ENCODE data around the gene UTP25.

- TF ChIP-seq EZH2phosphoT487 (IDR thresholded peaks at IDR 0.05; ENCODE audit: unreplicated experiment) (no peak), CTCF (conservative IDR thresholded peaks at IDR 0.05; ENCODE audit: low read depth in 2 of 2) (no peak), REST (IDR thresholded peaks at IDR 0.05; ENCODE audit: unreplicated experiment) (no peak), EZH2 (IDR thresholded peaks at IDR 0.05; ENCODE audit: low read depth, unreplicated experiment) (no peak), POLR2AphosphoS5 (IDR thresholded peaks at IDR 0.05; ENCODE audit: low read depth) (no peak), CREB1 (CRISPR knock-in tag; IDR thresholded peaks at IDR 0.05; ENCODE audit: low read depth) (no peak), ZNF331 (CRISPR knock-in tag; IDR thresholded peaks at IDR 0.05; ENCODE audit: low read depth) (no peak), JUNB (IDR thresholded peaks at IDR 0.05; ENCODE audit: unreplicated experiment) (no peak), NANOG (IDR thresholded peaks at IDR 0.05; ENCODE audit: borderline replicate concordance) (no peak), STAT1 (IDR thresholded peaks at IDR 0.05; ENCODE audit: unreplicated experiment) (no peak), ETS1 (IDR thresholded peaks at IDR 0.05) (no peak), ZNF114 (CRISPR knock-in tag; IDR thresholded peaks at IDR 0.05) (no peak), ZNF462 (CRISPR knock-in tag; IDR thresholded peaks at IDR 0.05) (no peak)
Measured at GRCh38 chr1:209844695-209845407, 17.1 kb downstream of the UTP25 start.
